ENCODE data around the gene SLC48A1. TPM values are rescaled to one million over a fixed set of nuclear protein-coding genes. Genes with fewer than 3 reads are reported as not detected.

The SLC48A1 gene
- total and polyA plus RNA-seq, 7 donors: 12.7 to 28.7 (median 23.5) TPM

- no peak for TF ChIP-seq CTCF (IDR thresholded peaks at IDR 0.05)
Measured at GRCh38 chr12:47778881-47779280, 5.8 kb downstream of the SLC48A1 start.

GRCh38 chr12:47779301-47779942, 6.4 kb downstream of the SLC48A1 start:
- H3K4me1 ChIP-seq: peaks cover 46% of the 10 kb centered on the region
- 34 to 38% (median 35%) methylated on average over 19 of the region's 19 CpGs for WGBS, 3 donors
- peaks cover 0 to 41% of the 10 kb centered on the region in 2 donors for H3K36me3 ChIP-seq (ENCODE audit: insufficient read depth in 1 of 2, low read depth in 1 of 2)
- H3K27me3 ChIP-seq (ENCODE audit: insufficient read depth in 3 of 3, low read length in 2 of 3): no peaks in the 10 kb centered on the region
- H3K27ac ChIP-seq: no peak overlapping the region
- no peaks in the 10 kb centered on the region for H3K9me3 ChIP-seq
- intact Hi-C loops (cut with DNase I): loop anchor here in 1 of 2 donors (1.0 to 5.0 kb wide), 2 partner anchors 64 to 127 kb away; no protein-coding TSS in a partner anchor
- peak; percentile 97 for TF ChIP-seq CTCF (IDR thresholded peaks at IDR 0.05)
- DNase-seq (peak; percentile 88 to 94), ATAC-seq (peak; percentile 74 to 85 (median 80))
- no peak overlapping the region for H3K4me3 ChIP-seq

More at GRCh38 chr12:47778881-47779280, 5.8 kb downstream of the SLC48A1 start:
- H3K4me3 ChIP-seq: no peak overlapping the region
- intact Hi-C loops (cut with DNase I): loop anchor here in 1 of 2 donors (1.0 to 5.0 kb wide), 2 partner anchors 64 to 127 kb away; no protein-coding TSS in a partner anchor
- no peaks in the 10 kb centered on the region for H3K9me3 ChIP-seq
- peaks cover 51% of the 10 kb centered on the region for H3K4me1 ChIP-seq
- H3K36me3 ChIP-seq (ENCODE audit: insufficient read depth in 1 of 2, low read depth in 1 of 2): peaks cover 0 to 35% of the 10 kb centered on the region in 2 donors
- H3K27ac ChIP-seq: no peak overlapping the region
- ATAC-seq (peak in 2 of 4 donors; percentile 0 to 3), DNase-seq (peak in 1 of 2 donors; percentile 58)
- H3K27me3 ChIP-seq (ENCODE audit: insufficient read depth in 3 of 3, low read length in 2 of 3): no peaks in the 10 kb centered on the region
- WGBS, 3 donors: 45 to 50% (median 48%) methylated on average over 14 of the region's 14 CpGs

GRCh38 chr12:47779943-47780504, 7.0 kb downstream of the SLC48A1 start:
- Histone ChIP-seq H3K36me3 (ENCODE audit: insufficient read depth in 1 of 2, low read depth in 1 of 2) (peaks cover 0 to 47% of the 10 kb centered on the region in 2 donors), H3K27me3 (ENCODE audit: insufficient read depth in 3 of 3, low read length in 2 of 3) (no peaks in the 10 kb centered on the region), H3K4me1 (peaks cover 40% of the 10 kb centered on the region), H3K4me3 (no peak overlapping the region), H3K27ac (no peak overlapping the region), H3K9me3 (no peaks in the 10 kb centered on the region)
- ATAC-seq (peak in 2 of 4 donors; percentile 6 to 14), DNase-seq (peak in 1 of 2 donors; percentile 51)
- WGBS, 3 donors: 66 to 74% (median 68%) methylated on average over 11 of the region's 11 CpGs
- TF ChIP-seq CTCF (IDR thresholded peaks at IDR 0.05): no peak
- intact Hi-C loops (cut with DNase I): loop anchor here in 1 of 2 donors (1.0 to 5.0 kb wide), 2 partner anchors 65 to 128 kb away; no protein-coding TSS in a partner anchor

- Histone ChIP-seq H3K4me1 (peaks cover 23% of the 10 kb centered on the region), H3K9me3 (no peaks in the 10 kb centered on the region), H3K36me3 (ENCODE audit: insufficient read depth in 1 of 2, low read depth in 1 of 2) (peaks cover 5 to 64% of the 10 kb centered on the region in 2 donors), H3K4me3 (no peak overlapping the region), H3K27ac (no peak overlapping the region), H3K27me3 (ENCODE audit: insufficient read depth in 3 of 3, low read length in 2 of 3) (no peaks in the 10 kb centered on the region)
- DNase-seq (no peak), ATAC-seq (peak in 2 of 4 donors; percentile 4 to 46)
- WGBS, 3 donors: 49 to 59% (median 53%) methylated on average over 13 of the region's 13 CpGs
- TF ChIP-seq CTCF (IDR thresholded peaks at IDR 0.05): no peak
- intact Hi-C loops (cut with DNase I): no loop called here
Measured at GRCh38 chr12:47781479-47782371, 8.7 kb downstream of the SLC48A1 start.

Data from psoas muscle (tissue), 8 donors.